Stimulated activated CD4-positive, alpha-beta T cell treated with anti-CD3 and anti-CD28 coated beads, Interleukin-4, amount 100 ng/mL, for 24 hours (primary cell): ENCODE data around the gene GLIS1.

Source experiments
- DNase-seq: peaks from one replicate; pipeline ENCODE4 v3.0.0-alpha.2; 2020

GLIS1 gene

DNA sequence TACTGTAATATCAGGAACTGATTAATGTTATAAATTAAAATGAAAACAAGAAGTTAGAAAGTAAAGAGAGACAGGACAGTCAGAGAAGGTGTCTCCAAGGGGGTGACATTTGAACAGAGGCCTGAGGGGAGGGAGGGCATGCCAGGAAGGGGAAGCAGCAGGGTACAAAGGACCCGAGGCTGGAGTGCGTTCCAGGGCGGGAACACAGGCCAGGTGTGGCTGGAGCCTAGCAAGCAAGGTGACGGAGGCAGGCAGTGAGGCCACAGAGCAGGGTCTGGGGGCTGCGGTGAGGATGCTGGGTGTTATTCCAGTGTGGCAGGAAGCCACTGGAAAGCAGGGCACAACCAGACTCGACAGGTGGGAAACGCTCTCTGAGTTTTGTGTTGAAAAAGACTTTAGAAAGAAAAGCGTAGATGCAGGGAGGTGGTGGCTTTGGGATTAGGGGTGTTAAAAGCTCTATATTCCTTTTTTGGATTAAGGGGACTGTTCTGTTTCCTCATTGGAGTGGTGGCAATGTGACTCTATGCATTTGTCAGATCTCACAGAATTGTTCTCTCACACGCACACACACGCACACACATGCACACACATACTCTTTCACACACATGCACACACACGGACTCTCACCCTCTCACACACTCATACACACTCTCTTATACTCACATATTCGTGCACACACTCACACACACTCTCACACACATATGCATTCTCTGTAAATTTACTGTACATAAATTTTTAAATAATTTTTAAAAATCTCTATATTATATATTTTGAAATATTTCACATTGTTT is 124.5 kb downstream of the GLIS1 start:
- no peak for DNase-seq

DNA sequence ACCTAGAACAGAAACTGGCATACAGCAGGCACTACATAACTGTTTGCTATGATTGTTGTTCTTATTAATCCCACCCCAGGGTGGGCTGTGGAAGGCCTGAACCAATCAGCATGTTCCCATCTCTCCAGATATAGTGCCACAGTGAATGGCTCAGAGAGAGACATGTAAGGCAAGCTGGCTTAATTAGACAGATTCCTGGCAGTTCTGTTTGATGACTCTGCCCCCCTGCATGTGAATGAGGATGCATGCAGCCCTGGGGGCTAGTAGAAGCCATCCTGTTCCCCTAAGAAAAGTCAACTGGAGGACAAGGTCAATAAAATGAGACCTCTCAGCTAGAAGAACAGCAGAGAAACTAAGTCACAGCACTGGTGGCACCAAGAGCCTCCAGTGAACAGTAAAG is 130.3 kb downstream of the GLIS1 start:
- DNase-seq: no peak

DNA sequence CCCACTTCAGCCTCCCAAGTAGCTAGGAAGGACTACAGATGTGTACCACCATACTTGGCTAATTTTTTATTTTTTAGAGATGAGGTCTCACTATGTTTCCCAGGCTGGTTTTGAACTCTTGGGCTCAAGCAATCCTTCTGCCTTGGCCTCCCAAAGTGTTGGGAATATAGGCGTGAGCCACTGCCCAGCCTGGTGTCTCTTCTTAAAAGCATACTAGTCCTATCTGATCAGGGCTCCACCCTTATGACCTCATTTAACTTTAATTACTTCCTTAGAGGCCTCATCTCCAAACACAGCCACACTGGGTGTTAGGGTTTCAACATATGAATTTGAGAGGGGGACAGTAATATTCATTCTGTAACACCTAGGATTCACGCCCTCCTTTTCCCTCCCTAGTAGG is 130.9 kb downstream of the GLIS1 start:
- DNase-seq: no peak

DNA sequence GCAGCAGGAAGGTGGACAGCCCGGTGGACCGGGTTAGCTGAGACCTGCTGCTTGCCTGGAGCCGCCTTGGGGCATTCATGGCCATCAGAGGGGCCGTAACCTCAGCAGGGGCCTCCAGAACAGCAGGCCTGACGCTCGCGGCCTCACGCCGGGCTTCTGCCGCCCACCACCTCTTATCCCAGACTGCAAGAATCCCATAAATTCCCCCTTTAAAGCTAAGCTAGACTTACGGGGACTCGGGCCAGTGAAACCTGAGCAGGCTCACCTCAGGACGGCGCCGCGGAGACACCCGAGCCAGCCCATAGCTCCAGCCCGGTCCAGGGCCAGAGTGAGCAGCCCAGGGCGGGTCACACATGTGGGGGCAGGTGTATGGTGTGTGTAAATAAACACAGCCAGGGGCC is 132.3 kb downstream of the GLIS1 start:
- DNase-seq: no peak

DNA sequence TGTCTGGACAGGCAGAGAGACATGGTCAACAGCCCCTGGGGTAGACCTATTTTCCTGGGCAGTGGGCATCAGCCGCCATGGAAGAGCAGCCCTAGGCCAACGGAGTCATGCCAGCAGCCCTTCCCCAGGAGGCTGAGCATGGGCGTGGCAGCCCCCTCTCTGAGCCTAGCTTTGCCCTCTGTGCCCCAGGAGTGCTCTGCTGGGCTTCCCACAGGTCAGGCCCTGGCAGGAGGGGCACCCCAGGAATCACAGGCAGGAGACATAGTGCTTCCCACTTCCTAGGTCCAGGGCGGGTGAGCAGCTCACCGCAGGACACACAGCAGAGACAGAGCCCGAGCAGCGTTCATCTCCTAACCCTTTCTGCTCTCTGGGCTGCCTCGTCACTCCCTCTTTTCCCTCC is 132.8 kb downstream of the GLIS1 start:
- DNase-seq: no peak

DNA sequence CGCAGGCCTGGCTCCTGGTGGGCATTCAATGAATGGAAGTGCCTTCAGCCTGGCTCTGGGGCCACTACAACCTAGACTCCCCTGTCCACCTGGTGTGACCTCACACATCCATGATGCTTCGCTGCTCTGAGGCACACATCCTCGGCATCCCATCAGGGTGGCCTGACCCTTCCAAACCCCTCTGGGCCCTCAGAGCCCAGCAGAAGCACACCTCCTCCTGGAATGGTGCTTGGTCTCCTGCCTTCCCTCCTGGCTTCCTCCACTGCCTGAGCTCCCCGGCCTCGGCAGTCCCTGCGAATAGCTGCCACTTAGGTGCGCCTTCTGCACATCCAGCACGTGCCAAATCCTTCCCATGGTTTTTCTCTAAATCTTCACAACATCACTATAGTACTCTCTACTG is 133.8 kb downstream of the GLIS1 start:
- no peak for DNase-seq

DNA sequence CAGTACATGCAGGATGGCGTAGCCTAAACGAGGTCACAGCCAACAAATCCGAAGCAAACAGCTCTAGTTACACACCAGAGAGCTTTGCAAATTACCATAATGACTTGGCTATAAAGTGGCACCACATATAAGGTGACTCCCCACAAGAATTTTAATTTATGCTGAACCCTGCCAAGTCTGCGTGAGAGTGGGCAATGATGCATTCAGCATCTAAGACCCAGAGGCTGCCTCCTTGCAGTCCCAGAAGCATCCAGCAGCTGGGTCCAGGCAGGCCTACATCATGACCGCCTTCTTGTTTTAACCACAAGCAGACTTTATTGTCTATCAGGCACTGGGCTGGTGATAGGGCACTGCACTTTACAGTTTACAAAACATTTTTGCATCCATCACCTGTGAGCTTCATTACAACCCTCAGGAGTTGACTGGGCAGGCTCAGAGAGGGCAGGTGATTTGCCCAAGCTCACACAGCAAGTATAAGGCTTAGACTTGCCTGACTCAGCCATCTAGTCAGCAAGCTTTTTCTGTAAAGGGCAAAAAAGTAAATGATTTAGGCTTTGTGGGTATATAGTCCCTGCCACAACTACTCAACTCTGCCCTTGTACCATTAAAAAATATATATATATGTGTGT is 134.6 kb downstream of the GLIS1 start:
- DNase-seq: no peak

DNA sequence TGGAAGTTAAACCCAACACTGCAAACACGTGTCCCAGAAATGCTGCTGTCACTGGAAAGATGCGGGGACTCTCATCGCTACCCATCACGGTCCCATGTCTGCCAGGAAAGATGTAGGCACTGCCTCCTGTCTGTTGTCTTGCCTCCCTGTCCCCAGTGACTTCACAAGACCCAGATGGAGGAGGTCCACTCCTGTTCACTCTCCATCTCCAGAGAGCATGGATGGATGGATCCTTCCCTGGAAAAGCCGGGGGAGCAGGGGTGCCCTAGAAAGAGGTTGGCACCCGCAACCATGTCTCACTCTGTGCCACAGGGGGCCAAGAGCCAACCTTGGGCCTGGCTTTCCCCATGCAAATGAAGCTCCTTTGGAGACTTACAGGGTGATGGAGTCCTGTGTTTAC is 135.5 kb downstream of the GLIS1 start:
- no peak for DNase-seq

DNA sequence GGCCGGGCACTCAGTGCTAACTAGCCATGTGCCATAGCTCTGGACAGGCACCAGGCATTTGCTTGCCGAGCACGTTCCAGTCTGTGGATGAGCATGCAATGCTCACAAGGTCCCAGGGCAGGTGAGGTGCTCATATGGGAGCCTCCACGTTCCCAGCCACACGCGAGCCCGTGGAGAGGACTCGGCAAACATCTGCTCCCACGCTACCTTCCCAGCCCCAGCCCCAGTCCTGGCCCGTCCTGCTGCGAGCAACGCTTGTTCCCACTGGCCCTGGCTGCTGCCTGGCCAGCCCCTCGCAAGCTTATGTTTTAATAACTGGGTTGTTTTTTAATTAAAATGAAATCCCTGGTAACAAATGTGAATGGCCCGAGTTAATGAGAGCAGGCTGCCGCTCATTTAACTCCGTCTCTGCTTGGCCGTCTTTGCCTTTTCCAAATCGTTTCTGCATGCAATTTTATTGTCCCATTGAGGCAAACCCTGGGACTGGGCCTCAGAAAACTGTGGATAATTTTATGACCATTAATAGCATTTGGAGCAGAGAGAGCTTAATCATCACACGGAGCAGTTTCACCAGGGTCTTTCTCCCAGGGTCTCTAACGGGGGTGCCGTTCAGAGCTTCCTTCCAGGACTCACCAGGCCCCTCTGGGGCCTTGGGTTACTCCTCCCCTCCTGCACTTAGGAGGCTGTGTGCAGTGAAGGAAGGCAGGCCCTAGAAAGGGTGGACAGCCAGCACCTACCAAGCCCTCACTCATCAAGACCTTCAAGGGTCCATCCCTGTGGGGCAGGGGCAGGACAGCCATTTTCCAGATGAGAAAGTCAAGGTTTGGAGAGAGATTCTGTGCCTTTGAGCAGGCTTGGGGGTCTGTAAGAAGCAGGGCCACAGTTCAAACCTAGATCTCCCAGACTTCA is 136.8 kb downstream of the GLIS1 start:
- no peak for DNase-seq

DNA sequence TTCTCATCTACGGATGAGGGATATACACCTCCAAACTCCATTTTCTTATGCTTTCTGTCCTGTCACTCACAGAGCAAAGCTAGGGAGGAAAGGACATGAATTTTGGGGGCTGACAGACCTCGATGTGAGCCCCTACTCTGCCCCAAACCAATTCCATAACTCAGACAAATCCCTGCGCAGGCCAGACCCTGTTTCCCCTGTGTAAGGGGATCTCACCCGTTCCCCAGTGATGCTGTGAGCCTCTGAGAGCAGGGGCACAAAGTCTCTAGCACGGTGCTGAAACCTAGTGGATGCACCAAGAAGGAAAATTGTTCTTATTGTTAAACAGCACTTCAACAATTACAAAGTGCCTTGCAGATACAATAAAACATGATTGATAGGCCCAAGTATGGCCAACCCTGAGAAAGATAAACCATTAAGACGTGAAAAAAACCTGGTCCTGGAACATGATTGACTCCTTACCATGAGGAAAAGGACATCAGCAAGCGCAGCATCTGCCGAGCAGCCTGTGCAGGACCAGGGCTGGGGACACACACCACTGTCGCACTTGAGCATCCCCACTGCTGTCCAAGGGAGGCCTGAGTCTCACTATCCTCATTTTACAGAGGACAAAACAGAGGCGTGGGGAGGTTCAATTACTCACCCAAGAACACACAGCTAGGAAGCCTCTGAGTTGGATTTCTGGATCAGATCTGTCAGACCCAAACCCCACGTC is 137.8 kb downstream of the GLIS1 start:
- DNase-seq: no peak

DNA sequence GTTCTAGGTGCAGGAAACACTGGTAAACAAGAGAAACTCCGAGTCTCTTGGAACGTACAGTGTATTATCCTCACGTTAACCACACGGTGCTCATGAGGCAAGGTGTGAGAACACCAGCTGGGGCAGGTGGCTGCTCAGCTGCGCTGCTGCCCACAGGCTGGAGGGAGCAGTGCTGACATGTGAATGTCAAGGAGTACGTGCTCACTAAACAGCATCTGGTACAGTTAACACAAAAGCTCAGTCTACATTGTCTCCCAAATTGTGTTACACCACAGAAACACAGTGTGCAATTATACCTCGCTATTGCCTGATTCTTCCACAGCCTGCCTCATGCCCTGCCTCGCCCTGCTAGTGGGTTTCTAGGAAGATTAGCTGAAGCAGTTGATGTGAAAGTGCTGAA is 138.4 kb downstream of the GLIS1 start:
- no peak for DNase-seq

DNA sequence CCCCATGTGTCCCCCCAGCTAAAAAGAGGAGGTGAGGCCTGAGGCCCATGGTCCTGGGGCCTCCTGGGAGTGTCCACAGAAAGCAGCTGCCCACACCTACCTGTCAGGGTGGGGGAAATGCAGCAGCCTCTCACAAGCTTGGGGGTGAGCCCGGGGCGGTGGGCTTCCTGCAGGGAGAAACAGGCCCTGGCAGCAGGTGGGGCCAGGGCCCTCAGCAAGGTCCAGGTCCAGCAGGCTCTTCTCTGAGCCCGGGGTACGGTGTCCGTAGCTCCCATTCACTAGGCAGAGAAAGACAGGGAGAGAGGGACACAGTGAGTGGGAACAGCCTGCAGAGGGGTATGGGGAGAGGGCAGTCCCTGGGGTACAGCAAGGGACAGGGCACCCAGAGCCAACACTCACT is 139.0 kb downstream of the GLIS1 start:
- DNase-seq: no peak

DNA sequence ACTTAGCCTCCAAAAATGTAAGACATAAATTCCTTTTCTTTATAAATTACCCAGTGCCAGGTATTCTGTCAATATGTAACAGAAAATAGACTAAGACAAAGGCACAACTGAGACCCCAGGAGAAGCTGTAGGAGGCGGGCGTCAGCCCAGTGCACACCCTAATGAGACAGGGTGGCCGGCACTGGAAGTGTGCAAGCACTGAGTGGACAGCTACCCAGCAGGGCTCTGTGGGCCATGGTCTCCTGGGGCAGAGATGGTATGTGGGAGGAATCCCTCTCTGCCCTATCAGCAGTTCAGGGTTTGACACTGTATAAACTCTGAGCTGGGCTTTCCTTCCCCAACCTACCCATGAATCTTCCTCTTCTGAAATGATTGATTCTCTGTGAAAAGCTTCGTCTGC is 139.5 kb downstream of the GLIS1 start:
- DNase-seq: no peak

DNA sequence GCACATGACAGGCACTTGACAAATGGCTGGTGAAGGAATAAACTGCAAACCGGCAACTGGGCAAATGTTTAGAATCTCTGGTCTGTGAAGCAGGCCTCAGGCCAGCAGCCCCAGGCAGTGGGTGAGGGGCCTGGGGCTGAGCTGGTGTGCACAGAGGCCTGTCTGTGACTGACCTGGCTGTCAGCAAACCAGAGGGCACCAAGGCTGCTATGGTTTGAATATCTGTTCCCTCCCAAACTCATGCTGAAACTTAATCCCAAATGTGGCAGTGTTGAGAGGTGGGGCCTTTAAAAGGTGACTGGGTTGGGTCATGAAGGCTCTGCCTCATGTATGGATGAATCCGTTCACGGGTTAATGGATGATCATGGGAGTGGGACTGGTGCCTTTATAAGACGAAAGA is 140.0 kb downstream of the GLIS1 start:
- DNase-seq: no peak

DNA sequence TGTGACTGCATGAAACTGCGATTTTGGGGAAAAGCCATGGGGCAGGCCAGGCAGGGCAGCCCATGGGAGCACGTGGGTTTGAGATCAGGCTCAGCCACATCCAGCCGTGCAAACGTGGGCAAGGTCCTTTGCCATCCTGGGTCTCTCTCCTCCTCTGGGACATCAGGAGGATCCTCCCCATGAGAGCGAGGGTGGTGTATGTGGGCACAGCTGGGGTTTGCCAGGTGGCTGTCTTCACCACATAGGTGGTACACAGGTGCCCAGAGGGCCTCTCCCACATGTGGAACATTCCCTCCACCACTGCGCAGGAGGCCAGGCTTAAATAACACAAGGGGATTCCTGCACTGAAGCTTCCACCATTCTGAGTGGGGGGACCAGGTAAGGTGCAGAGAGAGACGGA is 143.1 kb downstream of the GLIS1 start:
- DNase-seq: no peak

DNA sequence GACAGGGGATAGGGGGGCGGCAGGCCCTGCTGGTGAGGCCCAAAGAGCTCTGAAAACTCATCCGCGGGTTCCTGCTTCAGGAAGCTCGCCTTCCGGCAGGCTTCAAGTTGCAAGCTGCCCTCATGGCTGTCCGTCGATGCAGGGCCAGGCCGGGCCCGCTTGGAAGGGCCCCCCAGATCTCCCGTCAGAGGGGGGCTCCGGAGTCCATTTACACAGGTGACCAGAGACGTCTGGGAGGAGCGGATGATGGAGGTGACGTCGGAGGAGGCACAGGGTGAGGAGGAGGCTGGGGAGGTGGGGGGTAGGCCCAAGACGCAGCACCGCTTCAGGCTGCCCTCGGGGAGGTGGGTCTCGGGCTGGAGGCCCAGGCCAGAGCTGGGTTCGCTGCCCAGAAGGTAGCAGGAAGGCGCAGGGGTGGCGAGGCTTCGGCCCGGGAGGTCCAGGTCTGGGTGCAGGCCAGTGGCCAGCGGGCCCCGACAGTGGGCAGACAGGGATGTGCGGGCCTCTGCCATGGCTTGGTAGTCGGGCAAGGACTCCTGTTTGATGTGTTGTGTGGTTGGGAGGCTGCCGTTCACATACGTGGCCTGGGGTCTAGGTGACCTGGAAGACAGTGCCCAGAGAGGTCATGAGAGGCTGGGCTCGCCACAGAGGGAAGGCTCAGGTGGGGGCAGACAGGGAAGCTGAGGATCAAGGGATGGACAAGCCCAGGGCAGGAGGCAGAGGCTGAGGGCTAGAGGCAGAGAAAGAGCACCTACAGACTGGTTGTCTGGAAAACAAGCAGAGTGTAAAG is 144.4 kb downstream of the GLIS1 start:
- DNase-seq: no peak

DNA sequence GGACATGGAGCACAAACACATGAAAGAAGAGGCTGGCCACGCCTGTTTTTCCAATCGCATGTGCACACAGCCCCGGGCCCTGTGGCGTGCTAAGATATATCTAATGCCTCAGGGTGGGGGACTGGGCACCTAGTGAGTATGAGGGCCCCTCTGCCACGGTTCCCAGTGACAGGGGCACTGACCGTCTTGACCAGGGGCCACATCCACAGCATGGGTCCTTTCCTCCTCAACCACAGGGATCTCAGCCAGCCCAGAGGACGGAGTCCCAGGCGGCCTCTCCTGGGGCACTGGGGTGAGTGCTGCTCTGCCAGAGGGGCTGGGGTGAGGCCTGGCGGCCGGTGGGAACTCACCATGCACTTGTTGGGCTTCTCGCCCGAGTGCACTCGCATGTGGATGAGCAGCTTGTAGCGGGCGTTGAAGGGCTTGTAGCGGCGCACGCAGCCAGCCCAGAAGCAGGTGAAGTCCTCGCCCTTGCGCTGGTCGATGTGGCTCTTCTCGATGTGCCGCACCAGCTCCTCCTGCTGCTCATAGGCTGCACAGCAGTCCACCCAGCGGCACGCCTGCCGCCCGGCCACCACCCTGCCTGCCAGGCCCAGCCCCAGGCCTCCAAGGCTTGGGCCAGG is 145.1 kb downstream of the GLIS1 start:
- DNase-seq: no peak

DNA sequence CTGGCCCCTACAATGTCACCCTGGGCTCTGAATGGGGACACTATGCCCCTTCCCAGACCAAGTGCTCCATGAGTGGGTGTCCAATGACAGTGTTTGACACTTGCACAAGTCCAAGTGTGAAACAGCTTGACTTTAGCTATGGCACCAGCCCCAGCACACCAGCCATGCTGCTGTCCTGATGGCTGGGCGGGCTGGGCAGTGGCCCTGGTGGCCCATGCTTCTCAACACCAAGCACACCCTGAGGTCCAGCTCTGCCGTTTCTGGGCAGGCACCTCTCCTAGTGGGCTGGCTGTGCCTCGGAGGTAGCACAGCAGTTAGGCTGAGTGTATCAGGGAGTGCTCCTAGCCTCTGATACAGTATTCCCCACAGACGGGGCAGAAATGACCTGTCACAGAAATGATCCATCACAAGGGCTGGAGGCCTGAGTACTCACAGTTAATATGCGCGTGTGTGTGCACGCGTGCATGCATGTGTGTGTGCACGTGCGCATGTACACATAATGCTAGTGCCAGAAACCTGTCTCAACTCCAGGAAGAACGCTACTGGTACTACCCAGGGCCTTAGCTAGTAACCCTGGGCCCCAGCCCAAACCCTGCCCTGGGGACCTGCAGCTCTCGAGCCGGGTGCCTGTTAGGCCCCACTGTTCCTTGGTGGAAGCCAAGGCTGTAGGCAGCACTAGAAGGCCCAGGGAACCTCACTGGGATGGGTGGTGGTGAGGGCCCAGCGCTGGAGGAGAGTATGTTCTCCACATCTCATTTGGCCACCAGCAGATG is 145.8 kb downstream of the GLIS1 start:
- no peak for DNase-seq

DNA sequence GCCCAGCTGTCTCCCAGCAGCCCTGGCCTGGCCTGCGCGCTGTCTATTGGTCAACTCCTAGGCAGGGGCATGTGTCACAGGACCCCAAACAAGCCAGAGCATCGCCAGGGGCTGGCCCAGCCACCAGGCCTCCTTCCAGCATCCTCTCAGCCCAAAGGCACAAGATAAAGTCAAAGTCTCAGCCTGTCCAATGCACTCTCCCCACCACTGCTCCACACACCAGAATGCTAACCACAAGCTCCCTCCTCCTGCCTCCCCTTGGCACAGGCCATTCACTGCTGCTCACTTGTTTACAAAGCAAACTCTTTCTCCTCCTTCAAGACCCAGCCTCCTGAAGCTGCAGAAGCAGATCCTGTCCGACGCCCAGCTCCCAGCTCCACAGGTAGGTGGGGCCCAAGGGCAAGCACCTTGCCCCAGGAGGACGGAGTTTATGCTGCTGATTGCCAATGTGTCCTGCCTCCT is 146.4 kb downstream of the GLIS1 start:
- DNase-seq: no peak

DNA sequence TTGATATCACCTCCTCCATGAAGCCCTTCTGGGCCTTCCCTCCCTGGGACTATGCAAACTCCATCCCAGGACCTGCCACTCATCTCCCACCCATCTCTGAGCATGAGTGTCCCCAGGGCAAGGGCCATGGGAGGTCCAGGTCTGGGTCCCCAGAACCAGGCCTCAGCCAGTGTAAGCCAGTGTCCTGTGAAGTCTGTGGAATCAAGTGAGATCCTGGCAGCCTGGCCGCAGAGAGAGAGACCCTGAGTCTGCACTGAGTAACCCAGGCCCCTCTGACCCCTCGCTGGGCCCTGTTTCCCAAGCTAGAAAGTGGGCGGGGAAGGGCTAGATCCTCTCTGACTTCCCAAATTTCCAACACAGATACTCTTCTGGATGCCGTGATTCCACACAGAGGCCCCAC is 147.0 kb downstream of the GLIS1 start:
- DNase-seq: no peak
